GM19438 (cell line): Measurements from ENCODE around the gene DACH1.

Experiments
- ATAC-seq: cut with Tn5 transposase; IDR thresholded peaks from one replicate; pipeline ENCODE4 v1.9.1; 2021; ENCODE audit warnings: low read depth; ENCODE audit not compliant: unreplicated experiment

DACH1 gene

GRCh38 chr13:71634182-71634581 lies 232.8 kb downstream of the DACH1 start:
- ATAC-seq: no peak

- ATAC-seq: no peak
These were observed 234.3 kb downstream of the DACH1 start for GRCh38 chr13:71632721-71633120.

DNA sequence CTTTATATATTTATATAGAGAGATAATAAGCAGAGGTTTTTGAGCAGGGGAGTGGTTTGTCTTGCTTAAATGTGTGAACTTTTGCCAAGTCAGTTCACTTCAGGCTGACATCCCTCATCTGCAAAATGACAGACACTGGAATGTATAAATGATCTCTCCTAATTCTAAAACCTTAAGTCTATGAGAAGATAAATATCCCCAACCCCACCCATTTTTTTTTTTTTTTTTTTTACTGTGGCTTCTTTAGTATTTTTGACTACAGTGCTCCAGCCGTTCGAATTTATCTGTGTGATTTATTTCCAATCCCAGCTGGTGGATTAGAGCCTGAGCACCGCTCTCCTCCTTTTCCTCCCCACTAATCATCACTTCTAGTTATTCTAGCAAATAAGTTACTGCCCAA lies 234.8 kb downstream of the DACH1 start:
- no peak for ATAC-seq

DNA sequence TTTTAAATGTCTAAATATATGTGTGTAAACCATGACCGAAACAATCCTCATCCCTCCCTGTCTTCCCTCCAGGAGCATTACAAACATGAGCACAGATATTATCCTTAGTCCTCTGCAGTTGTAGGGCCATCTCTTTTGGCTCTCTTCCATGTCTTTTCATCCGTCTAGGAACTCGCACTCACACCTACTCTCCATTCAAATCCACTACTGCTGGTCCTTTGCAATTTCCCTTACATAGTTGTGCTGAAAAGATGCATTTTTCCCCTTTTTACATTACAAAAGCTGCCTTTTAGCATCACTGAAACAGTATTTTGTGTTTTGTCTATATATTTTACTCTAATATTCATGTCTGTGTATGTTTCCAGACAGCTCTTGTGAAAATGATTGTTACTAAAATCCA lies 237.8 kb downstream of the DACH1 start:
- no peak for ATAC-seq

DNA sequence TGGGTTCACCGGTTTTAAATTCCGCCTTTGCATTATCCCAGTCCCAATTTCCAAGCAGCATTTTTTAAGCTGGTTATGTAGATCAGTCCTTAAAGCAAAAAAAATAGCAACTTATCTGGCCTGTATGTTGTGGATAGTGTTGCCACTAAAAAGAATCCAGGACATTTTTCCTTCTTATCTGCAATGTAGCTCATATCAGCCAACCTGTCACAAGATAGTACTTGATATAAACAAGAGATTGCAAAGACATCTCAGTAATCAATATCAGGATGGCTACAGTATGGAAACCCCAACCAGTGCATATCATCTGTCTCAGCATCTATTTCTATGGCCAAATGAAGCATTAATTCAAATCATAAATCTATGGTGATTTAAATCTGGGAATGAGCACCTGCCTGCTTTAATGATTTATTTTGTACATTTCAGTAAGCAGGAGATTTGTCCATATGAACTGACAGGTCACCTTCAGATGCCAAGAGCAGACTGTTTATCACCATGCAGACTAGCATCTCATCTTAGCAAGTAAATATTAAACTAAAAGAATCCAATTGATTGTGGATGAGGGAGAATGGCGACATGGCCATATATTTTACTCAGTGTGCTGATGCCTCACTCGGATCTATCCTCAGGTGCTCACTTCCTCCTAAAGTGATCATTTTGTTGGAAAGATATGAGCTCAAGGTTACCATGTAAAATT lies 240.4 kb downstream of the DACH1 start:
- ATAC-seq: no peak

GRCh38 chr13:71625694-71626093 lies 241.3 kb downstream of the DACH1 start:
- ATAC-seq: no peak

DNA sequence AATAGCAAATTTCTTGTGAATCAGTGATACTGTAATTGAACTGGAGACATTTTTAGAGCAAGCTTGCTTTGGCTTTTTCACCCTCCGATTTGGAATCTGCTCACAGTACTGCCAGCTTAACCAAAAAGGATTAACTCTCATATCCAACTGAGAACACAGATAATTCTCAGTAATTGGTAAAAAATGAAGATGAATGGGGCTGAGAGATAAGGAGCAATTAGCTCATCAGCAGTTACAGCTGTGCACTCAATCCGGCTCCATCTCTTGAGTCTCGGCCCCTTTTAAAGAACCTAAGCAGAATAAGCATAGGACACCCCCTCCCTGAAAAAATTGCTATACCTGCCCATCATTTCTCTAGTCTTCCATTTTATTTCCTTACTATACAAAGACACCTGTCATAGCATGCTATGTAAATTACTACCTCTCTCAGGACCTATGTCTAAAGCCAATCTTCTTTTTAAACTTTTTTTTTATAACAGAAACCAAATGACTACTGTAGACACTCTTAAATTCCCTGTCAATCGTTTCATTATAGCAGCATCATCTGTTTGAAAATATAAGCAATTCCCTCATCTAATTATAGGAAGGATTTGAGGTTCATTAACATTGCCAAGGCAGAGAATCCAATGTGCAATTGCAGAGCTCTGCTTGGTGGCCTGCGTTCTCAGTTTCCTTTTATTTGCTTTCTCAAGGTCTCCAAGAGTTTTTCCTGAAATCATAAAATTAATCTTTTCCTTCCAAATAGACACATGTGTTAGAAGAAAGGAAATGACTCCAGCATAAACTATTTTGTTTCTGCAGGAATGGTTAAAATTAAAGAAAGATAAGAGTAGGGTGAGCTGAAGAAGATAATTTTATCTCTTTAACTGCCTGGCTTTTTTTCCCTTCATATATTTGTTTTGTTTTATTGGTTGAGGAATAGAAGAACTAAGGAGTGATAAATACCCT lies 242.1 kb downstream of the DACH1 start:
- no peak for ATAC-seq

- ATAC-seq: no peak
These were observed 245.6 kb downstream of the DACH1 start for GRCh38 chr13:71621174-71622124.

DNA sequence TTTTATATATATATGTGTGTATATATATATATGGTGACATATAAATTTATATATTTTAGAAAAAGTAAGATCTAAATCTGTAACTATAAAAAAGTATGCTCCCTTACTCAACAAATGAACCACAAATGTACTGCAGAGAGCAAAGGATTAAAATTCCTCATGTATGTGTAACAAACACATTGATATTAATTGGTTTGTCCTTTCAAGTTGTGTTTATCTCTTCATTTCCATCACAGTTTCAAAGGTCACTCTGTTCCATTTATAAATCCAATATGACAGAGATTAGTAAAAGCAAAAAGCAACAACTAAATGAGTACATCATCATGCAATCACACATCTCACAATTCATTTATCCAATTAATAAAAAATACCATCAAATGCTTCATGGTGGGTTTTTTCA lies 247.9 kb downstream of the DACH1 start:
- no peak for ATAC-seq

DNA sequence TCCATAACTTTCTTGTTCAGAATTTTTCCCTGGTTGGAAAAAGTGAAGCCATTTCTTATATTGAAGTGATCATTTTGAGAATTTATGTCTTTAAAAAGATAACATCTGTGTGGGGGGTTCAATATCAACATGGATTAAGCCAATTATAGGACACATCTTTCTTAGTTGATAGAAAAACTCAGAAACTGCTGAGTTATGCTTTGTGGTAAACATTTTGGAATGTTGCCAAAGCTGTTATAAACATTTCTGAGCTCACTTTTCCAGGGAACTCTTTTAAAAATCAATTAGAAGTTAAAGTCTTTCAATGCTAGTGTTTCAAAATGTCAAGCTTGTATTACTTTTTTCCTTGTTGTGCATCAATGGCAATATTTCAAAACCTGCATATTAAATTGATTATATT lies 248.8 kb downstream of the DACH1 start:
- no peak for ATAC-seq

GRCh38 chr13:71617265-71617664 lies 249.7 kb downstream of the DACH1 start:
- no peak for ATAC-seq

DNA sequence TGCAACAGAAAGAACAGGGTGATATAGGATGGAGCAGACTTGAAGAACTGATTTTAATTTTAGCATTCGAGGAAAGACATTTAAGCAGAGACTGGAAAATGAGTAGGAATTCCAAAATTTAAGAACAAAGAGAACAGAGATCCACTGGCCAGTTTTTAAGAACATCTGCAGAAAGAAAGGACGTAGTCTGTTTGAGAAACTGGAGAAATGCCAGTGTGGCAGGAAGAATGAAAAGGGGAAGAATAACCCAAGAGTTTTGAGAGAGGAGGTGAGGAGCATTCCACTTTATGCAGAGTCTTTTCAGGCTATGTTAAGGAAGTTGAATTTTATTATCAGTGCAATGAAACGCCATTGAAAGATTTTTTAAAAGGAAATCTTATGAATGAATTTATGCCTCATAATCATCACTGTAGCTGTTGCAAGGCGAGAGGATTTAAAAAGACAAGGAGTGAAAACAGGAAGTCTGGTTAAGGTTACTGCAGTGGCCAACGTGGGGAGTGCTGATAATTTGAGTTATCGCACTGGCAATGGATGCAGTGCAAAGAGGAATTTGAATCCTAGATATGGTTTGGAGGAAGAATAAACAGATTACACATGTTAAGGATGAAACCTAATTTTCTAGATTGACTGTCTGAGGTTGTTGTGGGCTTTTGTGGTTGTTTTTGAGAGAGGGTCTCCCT lies 253.8 kb downstream of the DACH1 start:
- ATAC-seq: no peak

DNA sequence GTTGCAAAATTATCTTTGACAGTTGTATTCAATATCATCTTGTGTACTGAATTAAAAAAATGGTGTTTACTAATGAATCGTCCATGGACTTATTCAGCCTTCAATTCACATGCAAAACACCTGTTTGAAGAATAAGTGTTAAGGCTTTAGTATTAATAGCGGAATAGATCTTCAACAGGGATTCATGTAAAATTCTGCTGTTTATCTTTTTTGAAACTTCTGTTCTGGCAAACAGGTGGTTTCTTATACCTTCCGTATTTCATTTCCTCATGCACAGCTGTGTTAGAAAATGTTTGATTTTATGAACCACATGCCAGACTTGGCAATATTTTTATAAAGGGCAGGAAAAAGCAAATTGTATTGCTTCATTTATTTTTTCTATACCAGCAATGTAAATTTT lies 255.7 kb downstream of the DACH1 start:
- ATAC-seq: no peak

DNA sequence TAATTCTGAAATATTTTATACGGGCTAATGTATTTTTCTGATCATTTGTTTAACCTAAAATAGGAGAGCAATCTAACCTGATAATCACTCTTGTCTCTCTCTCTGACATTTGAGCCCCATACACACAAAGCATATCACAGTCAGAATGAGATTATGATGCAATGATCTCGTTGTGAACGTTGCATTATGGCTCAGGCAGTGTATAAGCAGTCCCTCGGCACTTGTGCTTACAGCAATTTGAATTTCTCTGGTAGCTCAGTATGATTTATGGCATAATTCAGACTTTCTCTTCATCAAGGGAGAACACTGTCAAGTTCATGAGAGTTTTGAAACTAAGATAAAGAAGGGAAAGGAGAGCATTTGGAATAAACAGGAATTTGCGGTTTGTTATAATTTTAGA lies 256.1 kb downstream of the DACH1 start:
- no peak for ATAC-seq

- no peak for ATAC-seq
These were observed 257.7 kb downstream of the DACH1 start for GRCh38 chr13:71609271-71609670.

- ATAC-seq: no peak
These were observed 259.4 kb downstream of the DACH1 start for GRCh38 chr13:71607575-71607974.

DNA sequence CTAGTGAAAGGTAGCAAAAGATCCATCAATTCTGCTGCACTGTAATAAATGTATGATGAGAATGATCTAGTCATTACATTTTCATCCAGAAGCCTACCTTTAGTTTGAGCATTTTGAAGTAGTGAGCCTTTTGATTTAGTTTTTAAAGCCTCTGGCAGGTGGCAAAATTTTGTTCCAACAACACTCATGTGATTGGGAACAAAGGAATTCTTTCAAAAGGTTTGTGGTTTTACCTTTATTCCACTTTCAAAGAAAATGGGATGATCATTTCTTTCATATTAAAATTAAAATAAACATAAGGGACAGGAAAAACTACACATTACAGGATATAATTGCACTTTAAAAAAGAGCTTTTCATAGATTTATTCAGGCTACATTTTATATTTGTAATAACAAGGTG lies 260.2 kb downstream of the DACH1 start:
- no peak for ATAC-seq

DNA sequence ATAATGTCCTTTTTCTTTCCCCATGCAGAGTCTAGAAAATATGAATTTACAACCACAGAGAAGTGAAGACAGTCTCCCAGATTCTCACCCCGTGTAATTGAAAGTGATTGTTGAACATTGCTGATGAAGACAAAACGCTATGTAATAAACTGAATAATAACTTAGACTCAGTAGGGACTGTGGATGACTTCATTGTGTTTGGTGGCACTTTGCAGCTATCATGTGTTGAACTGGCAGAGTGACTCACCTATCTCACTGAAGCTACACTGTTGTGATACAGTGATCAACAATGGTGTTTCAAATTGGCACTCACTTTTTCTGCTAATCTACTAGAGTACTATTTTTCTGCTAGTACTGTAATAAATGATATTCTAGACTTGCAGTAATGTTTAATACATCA lies 261.3 kb downstream of the DACH1 start:
- no peak for ATAC-seq

- no peak for ATAC-seq
These were observed 263.7 kb downstream of the DACH1 start for GRCh38 chr13:71603255-71603654.

DNA sequence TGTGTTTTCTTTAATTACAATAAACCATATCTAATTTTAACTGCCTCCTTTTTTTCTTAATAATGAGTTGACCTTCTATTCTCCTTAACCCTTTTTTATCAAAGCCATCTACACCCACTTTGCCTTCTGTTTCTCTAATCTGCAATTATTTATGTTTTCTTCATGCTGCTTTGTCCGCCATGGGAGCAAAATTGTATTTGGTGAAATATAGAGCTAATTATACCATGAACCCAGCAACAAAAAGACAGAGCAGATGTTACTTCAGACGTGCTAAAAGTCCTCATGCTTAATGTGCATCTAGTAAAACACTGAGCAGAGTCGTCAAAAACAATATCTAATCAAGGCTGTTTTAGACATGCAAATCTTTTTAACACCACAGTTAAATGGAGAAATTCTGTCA lies 264.7 kb downstream of the DACH1 start:
- no peak for ATAC-seq
